ENCODE measurements around the gene KIF18B. TPM values are rescaled to one million over a fixed set of nuclear protein-coding genes. Genes with fewer than 3 reads are reported as not detected.

The KIF18B gene
- total RNA-seq, result 1.1 and 10.2 TPM in 2 replicates

DNA sequence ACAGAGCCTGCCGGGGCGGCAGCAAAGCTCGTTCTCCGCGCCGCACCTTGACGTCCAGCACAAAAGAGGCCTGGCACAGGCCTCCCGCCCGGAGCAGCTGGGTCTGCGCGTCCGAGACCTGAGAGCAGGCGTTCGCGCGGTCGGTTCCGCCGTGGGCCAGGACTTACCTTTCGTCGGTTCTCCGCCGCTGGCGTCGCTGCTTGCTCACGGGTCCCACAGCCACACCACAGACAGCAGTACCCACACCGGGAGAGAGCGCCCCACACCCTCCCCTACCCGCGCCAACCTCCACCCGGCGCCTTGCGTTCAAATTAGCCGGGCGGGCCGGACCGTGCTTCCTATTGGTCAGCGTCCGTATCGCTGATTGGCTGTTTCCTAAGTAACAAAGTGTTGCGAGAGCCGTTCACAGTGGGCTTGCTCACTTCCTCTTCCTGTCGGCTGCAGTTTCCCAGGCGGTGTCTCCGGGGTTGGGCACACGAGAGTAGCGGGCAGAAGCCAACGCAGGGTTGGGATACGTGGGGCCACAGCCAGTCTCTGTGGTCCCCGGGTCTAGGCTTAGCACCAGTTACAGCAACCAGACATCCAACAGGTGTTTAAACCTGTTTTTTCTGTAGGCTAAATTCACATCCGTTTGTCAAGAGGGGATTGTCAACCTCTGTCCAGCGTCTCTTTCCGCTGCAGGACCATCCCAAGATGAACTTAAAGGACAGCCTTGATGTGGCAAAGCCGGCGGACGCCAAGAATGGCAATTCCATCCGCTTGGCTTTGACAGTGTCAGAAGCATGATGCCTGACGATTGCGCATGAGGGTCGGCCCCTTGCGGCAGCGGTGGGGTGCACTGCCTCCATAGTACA is at the start of gene KIF18B:
Gene KIF18B, minus strand, starts transcription at position 313 of the 854 bp plus-strand sequence. CDS start 11,429 bp downstream, outside the sequence.

DNA sequence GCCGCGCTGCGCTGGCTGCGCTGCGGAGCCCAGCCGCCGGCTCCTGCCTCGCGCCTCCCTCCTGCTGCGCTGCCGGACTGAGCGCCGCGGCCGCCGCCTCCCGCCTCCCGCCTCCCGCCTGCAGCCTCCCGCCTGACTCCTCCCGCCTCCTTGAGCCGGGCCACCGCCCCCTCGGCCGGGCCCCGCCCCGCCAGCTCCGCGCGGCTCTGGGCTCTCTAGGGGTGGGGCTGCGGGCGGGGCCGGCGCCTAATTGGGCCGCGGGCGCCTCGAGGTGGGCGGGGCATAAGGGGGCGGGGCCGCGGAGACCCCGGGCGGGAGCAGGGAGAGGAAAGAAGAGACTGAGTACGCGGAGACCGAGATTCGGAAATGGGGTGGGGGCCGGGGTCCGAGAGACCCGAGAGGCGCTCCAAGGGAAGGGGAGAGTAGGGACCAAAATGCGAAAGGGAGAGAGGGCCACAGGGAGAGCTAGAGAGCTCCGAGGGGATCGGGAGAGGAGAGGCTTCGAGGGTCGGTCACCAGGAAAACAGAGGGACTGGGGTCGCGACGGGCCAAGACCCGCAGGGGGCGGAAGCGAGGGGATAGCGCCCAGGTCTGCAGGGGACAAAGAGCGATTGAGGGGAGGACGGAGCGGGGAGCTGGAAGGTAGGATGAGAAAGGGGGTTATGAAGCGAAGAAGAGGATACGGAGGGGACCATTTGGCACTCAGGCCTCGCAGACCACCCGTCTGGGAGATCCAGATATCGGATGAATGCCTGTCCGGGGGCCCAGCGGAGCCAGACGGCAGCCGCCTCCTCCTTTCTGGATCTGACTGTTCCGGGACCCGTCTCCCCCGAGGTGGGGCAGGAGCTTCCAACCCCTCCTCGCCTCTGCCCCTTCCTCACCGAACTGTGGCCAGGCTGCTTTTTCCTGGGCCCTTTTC is 20.9 kb upstream of the KIF18B start, which contains the start of gene C1QL1:
Gene C1QL1, minus strand, starts transcription at position 79 of the 919 bp plus-strand sequence. CDS start 255 bp downstream, outside the sequence.

DNA sequence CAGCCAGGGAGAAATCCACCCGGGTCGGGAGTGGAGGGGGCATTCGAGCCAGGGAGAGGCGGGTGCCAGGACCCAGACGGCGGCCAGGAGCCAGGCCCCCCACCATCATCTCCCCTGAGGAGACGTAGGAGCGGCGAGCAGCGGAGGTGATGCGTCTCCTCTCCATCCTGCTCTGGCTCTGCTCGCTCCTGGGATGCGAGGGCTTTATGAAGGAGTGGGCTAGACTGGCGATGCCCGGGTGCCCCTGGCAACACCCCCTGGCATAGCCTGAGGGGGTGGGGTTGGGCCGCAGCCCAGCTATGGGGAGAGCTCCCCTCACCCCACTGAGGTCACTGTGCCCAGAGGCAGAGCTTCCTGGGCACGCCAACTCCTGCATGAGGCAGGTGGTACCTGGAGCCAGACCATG is 32.2 kb downstream of the KIF18B start, which contains the start of gene GFAP:
Gene GFAP, minus strand, starts transcription at position 180 of the 406 bp plus-strand sequence. Its CDS starts 14 bp downstream, at position 166.

DNA sequence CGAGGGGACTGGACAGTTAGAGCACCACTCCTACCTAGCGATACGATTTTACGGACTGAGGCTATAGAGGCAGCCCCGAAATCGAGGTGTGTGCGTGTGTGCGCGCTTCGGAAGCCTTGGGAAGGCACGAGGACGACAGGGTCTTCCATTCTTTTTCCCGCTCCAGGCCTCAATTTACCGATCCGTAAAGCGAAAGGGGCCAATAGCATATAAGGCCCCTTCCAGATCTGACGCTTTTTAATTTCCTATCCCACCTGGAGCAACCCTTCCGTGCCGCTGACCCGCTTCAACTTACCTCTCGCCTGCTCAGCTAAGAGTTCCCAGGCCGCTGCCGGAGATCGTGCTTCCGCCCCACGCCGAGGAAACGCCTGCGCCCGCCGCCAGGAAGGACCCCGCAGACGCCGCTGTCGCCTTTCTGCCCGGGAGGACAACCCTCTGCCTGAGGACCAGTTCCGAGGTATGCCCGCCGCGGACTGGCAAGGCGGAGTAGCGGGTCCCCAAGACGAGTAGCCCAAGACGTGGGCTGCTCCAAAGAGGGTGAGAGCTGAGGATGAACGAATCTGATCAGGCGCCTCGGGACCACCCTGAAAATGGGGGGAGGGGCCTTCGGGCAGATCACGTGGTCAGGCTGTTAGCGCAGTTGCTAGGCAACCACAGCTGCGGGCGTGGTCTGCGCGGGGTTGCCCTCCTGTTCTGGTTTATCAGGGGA is 48.3 kb downstream of the KIF18B start, which contains the start of gene EFTUD2:
Gene EFTUD2, minus strand, starts transcription at position 372 of the 709 bp plus-strand sequence. CDS start 4,924 bp downstream, outside the sequence.

Other genes with a start within 250 kb of the KIF18B start
- 2.5 and 5.9 TPM in 2 replicates for gene DBF4B, start 239.1 kb downstream of the KIF18B start, total RNA-seq
- gene ADAM11, start 188.8 kb downstream of the KIF18B start, total RNA-seq, result 0.19 and 0.28 TPM in 2 replicates
- gene GJC1, start 117.5 kb downstream of the KIF18B start, total RNA-seq, result 15.8 and 40.6 TPM in 2 replicates
- not detected in 2 replicates for gene HIGD1B, start 99.9 kb downstream of the KIF18B start, total RNA-seq
- 129 and 142 TPM in 2 replicates for gene EFTUD2, start 48.3 kb downstream of the KIF18B start, total RNA-seq
- gene GFAP, start 32.3 kb downstream of the KIF18B start, total RNA-seq, result under 0.01 TPM in 2 replicates
- 0.19 TPM in 1 of 2 replicates, not detected in the other for gene C1QL1, start 20.5 kb upstream of the KIF18B start, total RNA-seq
- gene DCAKD, start 103.9 kb upstream of the KIF18B start, total RNA-seq, result 25.9 and 39.7 TPM in 2 replicates
- 80.6 and 86.3 TPM in 2 replicates for gene NMT1, start 113.5 kb upstream of the KIF18B start, total RNA-seq
- gene PLCD3, start 184.7 kb upstream of the KIF18B start, total RNA-seq, result 7.9 and 11.7 TPM in 2 replicates
- 2.3 and 7.3 TPM in 2 replicates for gene ACBD4, start 187.9 kb upstream of the KIF18B start, total RNA-seq
- gene HEXIM1, start 200.7 kb upstream of the KIF18B start, total RNA-seq, result 6.8 and 18.4 TPM in 2 replicates
- 7.6 and 7.7 TPM in 2 replicates for gene HEXIM2, start 214.1 kb upstream of the KIF18B start, total RNA-seq